Dermis microvascular lymphatic vessel endothelial cell (primary cell): ENCODE data around the gene CREG2. TPM values are rescaled to one million over a fixed set of nuclear protein-coding genes. Genes with fewer than 3 reads are reported as not detected.

Experiments
- DNase-seq, 2 donors: peaks; one replicate each; pipeline versions ENCODE4 v3.0.0 to v3.0.0-alpha.2; 2010; ENCODE audit warnings: low read depth in 2 of 2
- total RNA-seq: library from RNA; depleted of rRNA; stranded (reverse); fragments of >200 nt; gene quantifications from 2 replicates; pipeline ENCODE4 v1.2.1, GENCODE V29; 2014

CREG2 gene
- total RNA-seq, 1 donor from 2014 or later: 0.39 TPM

- DNase-seq: no peak
Observed at GRCh38 chr2:101409699-101410098, 22.4 kb upstream of the CREG2 start.

- DNase-seq: no peak
Observed at GRCh38 chr2:101408925-101409324, 21.6 kb upstream of the CREG2 start.

GRCh38 chr2:101405351-101405899 lies 18.1 kb upstream of the CREG2 start:
- no peak for DNase-seq

GRCh38 chr2:101403745-101404144 lies 16.4 kb upstream of the CREG2 start:
- no peak for DNase-seq

- no peak for DNase-seq
Observed at GRCh38 chr2:101402630-101403029, 15.3 kb upstream of the CREG2 start.

- DNase-seq: no peak
Observed at GRCh38 chr2:101401906-101402305, 14.6 kb upstream of the CREG2 start.

- DNase-seq: no peak
Observed at GRCh38 chr2:101401326-101401665, 14.0 kb upstream of the CREG2 start.

GRCh38 chr2:101400506-101401325 lies 13.4 kb upstream of the CREG2 start:
- DNase-seq: peak in 1 of 2 donors; percentile 23

GRCh38 chr2:101400048-101400447 lies 12.7 kb upstream of the CREG2 start:
- DNase-seq: no peak

GRCh38 chr2:101399021-101399799 lies 11.9 kb upstream of the CREG2 start:
- no peak for DNase-seq

- no peak for DNase-seq
Observed at GRCh38 chr2:101398116-101398821, 11.0 kb upstream of the CREG2 start.

- DNase-seq: peak in 1 of 2 donors; percentile 92
Observed at GRCh38 chr2:101396316-101396717, 9.0 kb upstream of the CREG2 start.

- no peak for DNase-seq
Observed at GRCh38 chr2:101395545-101396315, 8.4 kb upstream of the CREG2 start.

GRCh38 chr2:101388232-101388631 lies 929 bp upstream of the CREG2 start:
- DNase-seq: peak in 1 of 2 donors; percentile 16

- no peak for DNase-seq
Observed at GRCh38 chr2:101386599-101387150, 628 bp downstream of the CREG2 start.

GRCh38 chr2:101383016-101383541 lies 4.2 kb downstream of the CREG2 start:
- peak in 1 of 2 donors; percentile 59 for DNase-seq

GRCh38 chr2:101382442-101382841 lies 4.9 kb downstream of the CREG2 start:
- DNase-seq: peak in 1 of 2 donors; percentile 93

GRCh38 chr2:101380376-101380775 lies 6.9 kb downstream of the CREG2 start:
- peak in 1 of 2 donors; percentile 73 for DNase-seq

- DNase-seq: no peak
Observed at GRCh38 chr2:101379091-101379490, 8.2 kb downstream of the CREG2 start.

- DNase-seq: no peak
Observed at GRCh38 chr2:101375653-101376052, 11.7 kb downstream of the CREG2 start.
